Mesendoderm (in vitro differentiated cells): Measurements from ENCODE around the gene NUDT3. TPM values are rescaled to one million over a fixed set of nuclear protein-coding genes. Genes with fewer than 3 reads are reported as not detected.
A peak's percentile ranks its signal among the peaks of the same experiment; 100 is the strongest.

Source experiments
- DNase-seq: peaks from one replicate; pipeline ENCODE4 v3.0.0; 2013
- H2AK5ac ChIP-seq: 2 replicates; pipeline ENCODE4 v1.6.1; 2013; ENCODE audit warnings: low read length, inconsistent platforms
- H2BK120ac ChIP-seq: 2 replicates; pipeline ENCODE4 v1.6.1; 2013; ENCODE audit warnings: low read depth, mild to moderate bottlenecking, low read length, moderate library complexity, mixed read lengths
- H2BK15ac ChIP-seq: replicated peaks from 2 replicates; pipeline ENCODE4 v1.6.1; 2013; ENCODE audit warnings: low read depth, mild to moderate bottlenecking, moderate library complexity
- H2BK5ac ChIP-seq: 2 replicates; pipeline ENCODE4 v1.6.1; 2013; ENCODE audit warnings: low read length, inconsistent platforms
- H3K18ac ChIP-seq: 2 replicates; pipeline ENCODE4 v1.6.1; 2013; ENCODE audit warnings: mild to moderate bottlenecking, low read length, mixed read lengths
- H3K23ac ChIP-seq: one replicate; pipeline ENCODE4 v1.6.1; 2013; ENCODE audit warnings: low read length
- H3K27ac ChIP-seq: 2 replicates; pipeline ENCODE4 v1.5.1; 2013; ENCODE audit warnings: low read depth, mild to moderate bottlenecking, inconsistent platforms, low read length, moderate library complexity
- H3K27me3 ChIP-seq: 2 replicates; pipeline ENCODE4 v1.6.1; 2013; ENCODE audit warnings: low read length, control low read depth, mild to moderate bottlenecking, inconsistent platforms; ENCODE audit not compliant: insufficient read depth, poor library complexity
- H3K36me3 ChIP-seq: 2 replicates; pipeline ENCODE4 v1.6.1; 2013; ENCODE audit warnings: low read length, inconsistent platforms; ENCODE audit not compliant: control insufficient read depth, insufficient read depth
- H3K4ac ChIP-seq: one replicate; pipeline ENCODE4 v1.6.1; 2013; ENCODE audit warnings: low read depth, mild to moderate bottlenecking, low read length, moderate library complexity
- H3K4me1 ChIP-seq: 2 replicates; pipeline ENCODE4 v1.6.1; 2013; ENCODE audit warnings: low read depth, low read length, inconsistent platforms; ENCODE audit not compliant: control insufficient read depth
- H3K4me2 ChIP-seq: 2 replicates; pipeline ENCODE4 v1.6.1; 2013; ENCODE audit warnings: low read length
- H3K4me3 ChIP-seq: 2 replicates; pipeline ENCODE4 v1.5.1; 2013; ENCODE audit warnings: mild to moderate bottlenecking, low read length
- H3K56ac ChIP-seq: one replicate; pipeline ENCODE4 v1.6.1; 2013; ENCODE audit warnings: low read length
- H3K79me1 ChIP-seq: 2 replicates; pipeline ENCODE4 v1.6.1; 2013; ENCODE audit warnings: low read length, inconsistent platforms
- H3K79me2 ChIP-seq: 2 replicates; pipeline ENCODE4 v1.6.1; 2013; ENCODE audit warnings: mild to moderate bottlenecking, low read length; ENCODE audit not compliant: control insufficient read depth, insufficient read depth
- H3K9ac ChIP-seq: 2 replicates; pipeline ENCODE4 v1.6.1; 2013; ENCODE audit warnings: low read length, inconsistent platforms
- H4K5ac ChIP-seq: one replicate; pipeline ENCODE4 v1.6.1; 2013; ENCODE audit warnings: low read length
- H4K8ac ChIP-seq: one replicate; pipeline ENCODE4 v1.6.1; 2013; ENCODE audit warnings: low read depth, mild to moderate bottlenecking, control low read depth, low read length, moderate library complexity
- WGBS: extraction: QIAGEN DNeasy Blood & Tissue Kit; methylation state at CpG from one replicate; pipeline ENCODE4 v1.1.7; 2013; ENCODE audit warnings: low lambda C conversion rate, missing lambda C conversion rate; ENCODE audit not compliant: insufficient coverage; ENCODE audit errors: extremely low coverage; 5-methylcytosine and 5-hydroxymethylcytosine counted together
- small RNA-seq: library from polyadenylated mRNA; stranded (forward); fragments of <200 nt; extraction: miRNeasy Mini kit (QIAGEN cat#:217004); gene quantifications from one replicate; pipeline ENCODE3, GENCODE V24; 2013; ENCODE audit not compliant: insufficient read depth

Gene NUDT3

DNA sequence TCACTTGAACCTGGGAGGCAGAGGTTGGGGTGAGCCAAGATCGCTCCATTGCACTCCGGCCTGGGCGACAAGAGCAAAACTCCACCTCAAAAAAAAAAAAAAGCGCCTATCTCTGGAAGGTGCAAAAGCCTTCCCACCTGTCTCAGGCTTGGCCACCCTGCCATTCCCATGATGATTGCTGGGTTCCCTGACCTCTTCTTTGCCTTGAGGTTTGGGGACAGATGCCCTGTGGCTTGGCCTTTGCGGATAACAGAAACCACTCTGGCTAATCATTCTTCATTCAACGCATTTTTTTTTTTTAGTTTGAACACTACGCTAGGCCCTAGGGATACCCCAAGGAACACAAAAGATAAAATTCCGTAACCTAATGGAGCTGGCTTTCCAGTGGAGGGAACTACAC is 162.6 kb downstream of the NUDT3 start:
- Histone ChIP-seq H3K4me2 (no peak overlapping the region), H3K27ac (no peak overlapping the region), H4K5ac (no peak overlapping the region), H3K4ac (no peak overlapping the region), H2BK120ac (no peak overlapping the region), H3K27me3 (no peaks in the 10 kb centered on the region), H2AK5ac (no peak overlapping the region), H3K79me1 (no peaks in the 10 kb centered on the region), H4K8ac (no peak overlapping the region), H3K79me2 (no peaks in the 10 kb centered on the region), H3K9ac (no peak overlapping the region), H3K18ac (no peak overlapping the region), H3K56ac (no peak overlapping the region), H3K4me1 (peaks cover 23% of the 10 kb centered on the region), H3K4me3 (no peak overlapping the region), H2BK15ac (no peak overlapping the region), H3K23ac (peak overlapping the region; percentile 18), H2BK5ac (no peak overlapping the region), H3K36me3 (no peaks in the 10 kb centered on the region)
- no peak for DNase-seq
- WGBS: no CpG with 5 or more reads among the region's 8 CpGs

Small RNA genes within 50 kb of the gene (small RNA-seq; reads per million reads assigned to genes)
- gene MIR6835: not detected
